ENCODE results near the gene RBM23. TPM values are rescaled to one million over a fixed set of nuclear protein-coding genes. Genes with fewer than 3 reads are reported as not detected.
A peak's percentile ranks its signal among the peaks of the same experiment; 100 is the strongest.

RBM23 gene
- total and polyA plus RNA-seq, 9 of the 15 experiments (the other 6 are each of a cell fraction or from before 2014, with no cell fraction given): 46.0 to 102 (median 58.5) TPM

DNA sequence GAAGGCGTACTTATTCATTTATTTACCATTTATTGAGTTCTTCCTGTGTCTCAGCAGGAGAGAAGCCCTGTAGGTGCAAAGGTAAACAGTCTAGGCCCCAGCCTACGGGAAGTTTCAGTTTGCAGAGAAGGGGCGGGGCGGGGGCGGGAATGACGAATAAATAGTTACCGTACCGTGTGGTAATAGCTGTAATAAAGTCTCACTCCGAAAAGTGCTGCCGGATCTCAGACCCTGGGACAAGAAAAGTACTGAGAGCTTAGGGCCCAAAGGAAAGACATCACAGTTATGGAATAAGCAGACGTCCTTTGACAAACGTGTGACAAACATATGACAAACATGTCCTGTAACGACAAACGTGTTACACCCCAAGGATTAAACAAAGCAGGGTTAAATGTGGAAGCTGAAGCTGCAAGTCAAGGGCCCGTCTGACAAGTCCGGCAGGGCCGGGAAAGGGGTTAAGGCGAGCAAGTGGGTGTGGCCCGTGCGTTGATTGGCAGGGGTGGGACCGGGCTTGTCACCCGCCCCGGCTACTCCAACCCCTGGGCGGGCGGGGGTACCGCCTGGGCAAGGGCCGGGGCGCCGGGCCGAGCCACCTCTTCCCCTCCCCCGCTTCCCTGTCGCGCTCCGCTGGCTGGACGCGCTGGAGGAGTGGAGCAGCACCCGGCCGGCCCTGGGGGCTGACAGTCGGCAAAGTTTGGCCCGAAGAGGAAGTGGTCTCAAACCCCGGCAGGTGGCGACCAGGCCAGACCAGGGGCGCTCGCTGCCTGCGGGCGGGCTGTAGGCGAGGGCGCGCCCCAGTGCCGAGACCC lies 47.5 kb downstream of the RBM23 start, which contains the start of gene LRP10 (continued):
- TF ChIP-seq, protein P1, sequence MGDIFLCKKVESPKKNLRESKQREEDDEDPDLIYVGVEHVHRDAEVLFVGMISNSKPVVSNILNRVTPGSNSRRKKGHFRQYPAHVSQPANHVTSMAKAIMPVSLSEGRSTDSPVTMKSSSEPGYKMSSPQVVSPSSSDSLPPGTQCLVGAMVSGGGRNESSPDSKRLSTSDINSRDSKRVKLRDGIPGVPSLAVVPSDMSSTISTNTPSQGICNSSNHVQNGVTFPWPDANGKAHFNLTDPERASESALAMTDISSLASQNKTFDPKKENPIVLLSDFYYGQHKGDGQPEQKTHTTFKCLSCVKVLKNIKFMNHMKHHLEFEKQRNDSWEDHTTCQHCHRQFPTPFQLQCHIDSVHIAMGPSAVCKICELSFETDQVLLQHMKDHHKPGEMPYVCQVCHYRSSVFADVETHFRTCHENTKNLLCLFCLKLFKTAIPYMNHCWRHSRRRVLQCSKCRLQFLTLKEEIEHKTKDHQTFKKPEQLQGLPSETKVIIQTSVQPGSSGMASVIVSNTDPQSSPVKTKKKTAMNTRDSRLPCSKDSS (IDR thresholded peaks at IDR 0.05; ENCODE audit: low read depth, partially characterized antibody): no peak
- TF ChIP-seq ZNF75A (CRISPR knock-in tag; IDR thresholded peaks at IDR 0.05) (peak; percentile 19; the same call in 1 of the 2 replicates), RAD21 (CRISPR knock-in tag; conservative IDR thresholded peaks at IDR 0.05 in 1 of 2, IDR thresholded peaks at IDR 0.05 in 1 of 2) (0 out of 4 replicates have a peak, but pooled peaks of 1 of the 2 experiments have one; percentile 10), SMAD1 (IDR thresholded peaks at IDR 0.05; ENCODE audit: low read depth, low read length, partially characterized antibody) (peak; percentile 19), TCF7L2 (IDR thresholded peaks at IDR 0.05; ENCODE audit: low read depth, low read length) (no peak; the same call in 1 of the 2 replicates), RBFOX2 (IDR thresholded peaks at IDR 0.05; ENCODE audit: low read depth, low read length) (peak; percentile 91), ZNF586 (CRISPR knock-in tag; conservative IDR thresholded peaks at IDR 0.05) (no peak), BRCA1 (IDR thresholded peaks at IDR 0.05) (no peak), BRCA1 (CRISPR knock-in tag; IDR thresholded peaks at IDR 0.05) (no peak), OTX1 (CRISPR knock-in tag; IDR thresholded peaks at IDR 0.05) (peak; percentile 27; the same call in 1 of the 2 replicates), TBP (optimal IDR thresholded peaks at IDR 0.05; ENCODE audit: low read depth, low read length) (peak; percentile 85), CTBP1 (IDR thresholded peaks at IDR 0.05; ENCODE audit: borderline replicate concordance) (peak; percentile 90; the same call in 1 of the 2 replicates), ZNF584 (CRISPR knock-in tag; IDR thresholded peaks at IDR 0.05; ENCODE audit: low read depth) (no peak), GABPA (tag; conservative IDR thresholded peaks at IDR 0.05; ENCODE audit: low read depth) (peak; percentile 72), HNRNPL (IDR thresholded peaks at IDR 0.05; ENCODE audit: low read depth, low read length) (peak; percentile 98)
- TF ChIP-seq, protein P2, sequence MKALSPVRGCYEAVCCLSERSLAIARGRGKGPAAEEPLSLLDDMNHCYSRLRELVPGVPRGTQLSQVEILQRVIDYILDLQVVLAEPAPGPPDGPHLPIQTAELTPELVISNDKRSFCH (CRISPR knock-in tag; IDR thresholded peaks at IDR 0.05): no peak
- TF ChIP-seq, protein P2 (tag; IDR thresholded peaks at IDR 0.05): peak; percentile 27; the same call in 1 of the 2 replicates
- TF ChIP-seq, protein P3, sequence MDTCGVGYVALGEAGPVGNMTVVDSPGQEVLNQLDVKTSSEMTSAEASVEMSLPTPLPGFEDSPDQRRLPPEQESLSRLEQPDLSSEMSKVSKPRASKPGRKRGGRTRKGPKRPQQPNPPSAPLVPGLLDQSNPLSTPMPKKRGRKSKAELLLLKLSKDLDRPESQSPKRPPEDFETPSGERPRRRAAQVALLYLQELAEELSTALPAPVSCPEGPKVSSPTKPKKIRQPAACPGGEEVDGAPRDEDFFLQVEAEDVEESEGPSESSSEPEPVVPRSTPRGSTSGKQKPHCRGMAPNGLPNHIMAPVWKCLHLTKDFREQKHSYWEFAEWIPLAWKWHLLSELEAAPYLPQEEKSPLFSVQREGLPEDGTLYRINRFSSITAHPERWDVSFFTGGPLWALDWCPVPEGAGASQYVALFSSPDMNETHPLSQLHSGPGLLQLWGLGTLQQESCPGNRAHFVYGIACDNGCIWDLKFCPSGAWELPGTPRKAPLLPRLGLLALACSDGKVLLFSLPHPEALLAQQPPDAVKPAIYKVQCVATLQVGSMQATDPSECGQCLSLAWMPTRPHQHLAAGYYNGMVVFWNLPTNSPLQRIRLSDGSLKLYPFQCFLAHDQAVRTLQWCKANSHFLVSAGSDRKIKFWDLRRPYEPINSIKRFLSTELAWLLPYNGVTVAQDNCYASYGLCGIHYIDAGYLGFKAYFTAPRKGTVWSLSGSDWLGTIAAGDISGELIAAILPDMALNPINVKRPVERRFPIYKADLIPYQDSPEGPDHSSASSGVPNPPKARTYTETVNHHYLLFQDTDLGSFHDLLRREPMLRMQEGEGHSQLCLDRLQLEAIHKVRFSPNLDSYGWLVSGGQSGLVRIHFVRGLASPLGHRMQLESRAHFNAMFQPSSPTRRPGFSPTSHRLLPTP (IDR thresholded peaks at IDR 0.05; ENCODE audit: borderline replicate concordance, extremely low read depth, insufficient read length): no peak
- TF ChIP-seq, protein P4, sequence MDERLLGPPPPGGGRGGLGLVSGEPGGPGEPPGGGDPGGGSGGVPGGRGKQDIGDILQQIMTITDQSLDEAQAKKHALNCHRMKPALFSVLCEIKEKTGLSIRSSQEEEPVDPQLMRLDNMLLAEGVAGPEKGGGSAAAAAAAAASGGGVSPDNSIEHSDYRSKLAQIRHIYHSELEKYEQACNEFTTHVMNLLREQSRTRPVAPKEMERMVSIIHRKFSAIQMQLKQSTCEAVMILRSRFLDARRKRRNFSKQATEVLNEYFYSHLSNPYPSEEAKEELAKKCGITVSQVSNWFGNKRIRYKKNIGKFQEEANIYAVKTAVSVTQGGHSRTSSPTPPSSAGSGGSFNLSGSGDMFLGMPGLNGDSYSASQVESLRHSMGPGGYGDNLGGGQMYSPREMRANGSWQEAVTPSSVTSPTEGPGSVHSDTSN (CRISPR knock-in tag; IDR thresholded peaks at IDR 0.05; ENCODE audit: low read depth): peak; percentile 92
- TF ChIP-seq, protein P4 (tag; conservative IDR thresholded peaks at IDR 0.05; ENCODE audit: low read depth): peak; percentile 96

Data from K562 (cell line).